Measurements from ENCODE around the gene RPH3AL.
A peak's percentile ranks its signal among the peaks of the same experiment; 100 is the strongest.
"Not testable (repeated sequence)": the region's sequence is repeated elsewhere in the genome, so short reads cannot be mapped to it uniquely, and the experiment has no call there.

Gene RPH3AL

GRCh38 chr17:322006-322780 is 30.4 kb downstream of the RPH3AL start:
- Mint-ChIP-seq H3K9me3 (no peaks in the 10 kb centered on the region), H3K27me3 (no peaks in the 10 kb centered on the region)

GRCh38 chr17:321386-321941 is 31.1 kb downstream of the RPH3AL start:
- H3K4me3 Mint-ChIP-seq = no peak overlapping the region
- H3K27ac Mint-ChIP-seq = no peak overlapping the region
- no peaks in the 10 kb centered on the region for H3K9me3 Mint-ChIP-seq
- no peaks in the 10 kb centered on the region for H3K4me1 Mint-ChIP-seq (ENCODE audit: low read depth in 2 of 2)
- peaks cover 3% of the 10 kb centered on the region for H3K36me3 Mint-ChIP-seq (ENCODE audit: insufficient read depth)
- ATAC-seq (replicated peaks) (no peak), DNase-seq (no peak)
- no peaks in the 10 kb centered on the region for H3K27me3 Mint-ChIP-seq

More at GRCh38 chr17:322006-322780, 30.4 kb downstream of the RPH3AL start:
- no peak for ATAC-seq (replicated peaks)
- no peak for DNase-seq
- H3K27ac Mint-ChIP-seq = no peak overlapping the region
- H3K36me3 Mint-ChIP-seq (ENCODE audit: insufficient read depth) = peaks cover 3% of the 10 kb centered on the region
- H3K4me1 Mint-ChIP-seq (ENCODE audit: low read depth in 2 of 2) = no peaks in the 10 kb centered on the region
- H3K4me3 Mint-ChIP-seq = no peak overlapping the region

GRCh38 chr17:320809-321385 is 31.7 kb downstream of the RPH3AL start:
- DNase-seq = no peak

GRCh38 chr17:320139-320538 is 32.5 kb downstream of the RPH3AL start:
- no peak for DNase-seq
- H3K4me1 Mint-ChIP-seq (ENCODE audit: low read depth in 2 of 2) = no peaks in the 10 kb centered on the region
- H3K27ac Mint-ChIP-seq = no peak overlapping the region
- peaks cover 0 to 7% of the 10 kb centered on the region in 2 donors for H3K9me3 Mint-ChIP-seq
- H3K27me3 Mint-ChIP-seq = no peaks in the 10 kb centered on the region
- peaks cover 3% of the 10 kb centered on the region for H3K36me3 Mint-ChIP-seq (ENCODE audit: insufficient read depth)
- no peak for ATAC-seq (replicated peaks)
- H3K4me3 Mint-ChIP-seq = no peak overlapping the region

More at GRCh38 chr17:320809-321385, 31.7 kb downstream of the RPH3AL start:
- Mint-ChIP-seq H3K4me1 (ENCODE audit: low read depth in 2 of 2) (no peaks in the 10 kb centered on the region), H3K4me3 (no peak overlapping the region), H3K27me3 (no peaks in the 10 kb centered on the region), H3K27ac (no peak overlapping the region), H3K36me3 (ENCODE audit: insufficient read depth) (peaks cover 3% of the 10 kb centered on the region), H3K9me3 (no peaks in the 10 kb centered on the region)
- no peak for ATAC-seq (replicated peaks)

GRCh38 chr17:319266-319665 is 33.3 kb downstream of the RPH3AL start:
- H3K4me1 Mint-ChIP-seq (ENCODE audit: low read depth in 2 of 2) = no peaks in the 10 kb centered on the region
- no peak overlapping the region for H3K4me3 Mint-ChIP-seq
- ATAC-seq (replicated peaks) (no peak), DNase-seq (no peak)
- H3K9me3 Mint-ChIP-seq = peaks cover 0 to 13% of the 10 kb centered on the region in 2 donors
- peaks cover 3% of the 10 kb centered on the region for H3K36me3 Mint-ChIP-seq (ENCODE audit: insufficient read depth)
- H3K27me3 Mint-ChIP-seq = no peaks in the 10 kb centered on the region
- H3K27ac Mint-ChIP-seq = no peak overlapping the region

- H3K4me1 Mint-ChIP-seq (ENCODE audit: low read depth in 2 of 2); H3K36me3 Mint-ChIP-seq (ENCODE audit: insufficient read depth); H3K27me3 Mint-ChIP-seq; DNase-seq; ATAC-seq (replicated peaks); H3K27ac Mint-ChIP-seq; H3K4me3 Mint-ChIP-seq: not testable (repeated sequence)
- peaks cover 0 to 13% of the 10 kb centered on the region in 2 donors for H3K9me3 Mint-ChIP-seq
Observed at GRCh38 chr17:317070-317469, 35.5 kb downstream of the RPH3AL start.

GRCh38 chr17:315399-315798 is 37.2 kb downstream of the RPH3AL start:
- not testable (repeated sequence) for H3K27me3 Mint-ChIP-seq; H3K36me3 Mint-ChIP-seq (ENCODE audit: insufficient read depth); DNase-seq; H3K27ac Mint-ChIP-seq; H3K4me1 Mint-ChIP-seq (ENCODE audit: low read depth in 2 of 2); H3K4me3 Mint-ChIP-seq; ATAC-seq (replicated peaks)
- H3K9me3 Mint-ChIP-seq = peaks cover 0 to 13% of the 10 kb centered on the region in 2 donors

- not testable (repeated sequence) for H3K4me1 Mint-ChIP-seq (ENCODE audit: low read depth in 2 of 2); H3K27me3 Mint-ChIP-seq; H3K4me3 Mint-ChIP-seq; DNase-seq; H3K36me3 Mint-ChIP-seq (ENCODE audit: insufficient read depth); ATAC-seq (replicated peaks); H3K27ac Mint-ChIP-seq
- peaks cover 0 to 13% of the 10 kb centered on the region in 2 donors for H3K9me3 Mint-ChIP-seq
Observed at GRCh38 chr17:314614-314944, 38.0 kb downstream of the RPH3AL start.

- Mint-ChIP-seq H3K4me1 (ENCODE audit: low read depth in 2 of 2) (peaks cover 0 to 6% of the 10 kb centered on the region in 2 donors), H3K27ac (peak overlapping the region in 1 of 2 donors; percentile 64), H3K4me3 (no peak overlapping the region), H3K36me3 (ENCODE audit: insufficient read depth) (no peaks in the 10 kb centered on the region), H3K9me3 (peaks cover 0 to 13% of the 10 kb centered on the region in 2 donors), H3K27me3 (no peaks in the 10 kb centered on the region)
- DNase-seq = no peak
- no peak for ATAC-seq (replicated peaks)
Observed at GRCh38 chr17:313911-314613, 38.5 kb downstream of the RPH3AL start.

GRCh38 chr17:313231-313630 is 39.4 kb downstream of the RPH3AL start:
- peaks cover 0 to 13% of the 10 kb centered on the region in 2 donors for H3K9me3 Mint-ChIP-seq
- DNase-seq = no peak
- no peaks in the 10 kb centered on the region for H3K27me3 Mint-ChIP-seq
- H3K4me3 Mint-ChIP-seq = no peak overlapping the region
- no peaks in the 10 kb centered on the region for H3K36me3 Mint-ChIP-seq (ENCODE audit: insufficient read depth)
- no peak for ATAC-seq (replicated peaks)
- H3K27ac Mint-ChIP-seq = peak overlapping the region in 1 of 2 donors; percentile 64
- H3K4me1 Mint-ChIP-seq (ENCODE audit: low read depth in 2 of 2) = peaks cover 0 to 6% of the 10 kb centered on the region in 2 donors

- no peaks in the 10 kb centered on the region for H3K36me3 Mint-ChIP-seq (ENCODE audit: insufficient read depth)
- H3K27me3 Mint-ChIP-seq = no peaks in the 10 kb centered on the region
Observed at GRCh38 chr17:312476-313148, 40.0 kb downstream of the RPH3AL start.

GRCh38 chr17:311119-311782 is 41.4 kb downstream of the RPH3AL start:
- H3K27ac Mint-ChIP-seq = no peak overlapping the region
- peaks cover 1 to 6% of the 10 kb centered on the region in 2 donors for H3K4me1 Mint-ChIP-seq (ENCODE audit: low read depth in 2 of 2)
- no peak overlapping the region for H3K4me3 Mint-ChIP-seq
- DNase-seq = no peak
- no peaks in the 10 kb centered on the region for H3K27me3 Mint-ChIP-seq
- H3K36me3 Mint-ChIP-seq (ENCODE audit: insufficient read depth) = no peaks in the 10 kb centered on the region
- no peak for ATAC-seq (replicated peaks)
- H3K9me3 Mint-ChIP-seq = peaks cover 0 to 13% of the 10 kb centered on the region in 2 donors

More at GRCh38 chr17:312476-313148, 40.0 kb downstream of the RPH3AL start:
- no peak for DNase-seq
- Mint-ChIP-seq H3K4me1 (ENCODE audit: low read depth in 2 of 2) (peaks cover 0 to 6% of the 10 kb centered on the region in 2 donors), H3K27ac (no peak overlapping the region), H3K4me3 (no peak overlapping the region), H3K9me3 (peaks cover 0 to 13% of the 10 kb centered on the region in 2 donors)
- no peak for ATAC-seq (replicated peaks)

All from effector memory CD8-positive, alpha-beta T cell (primary cell).